ENCODE results near the gene CDKN2D. TPM values are rescaled to one million over a fixed set of nuclear protein-coding genes. Genes with fewer than 3 reads are reported as not detected.
A peak's percentile ranks its signal among the peaks of the same experiment; 100 is the strongest.

CDKN2D gene
- total RNA-seq, 1 donor from 2014 or later, result 3.4 TPM

GRCh38 chr19:10593148-10593547, 24.4 kb upstream of the CDKN2D start:
- H3K36me3 ChIP-seq, result no peaks in the 10 kb centered on the region
- no peaks in the 10 kb centered on the region for H3K9me3 ChIP-seq (ENCODE audit: low read depth)
- H3K9me3 Mint-ChIP-seq, result no peaks in the 10 kb centered on the region
- no peaks in the 10 kb centered on the region for H3K79me2 ChIP-seq (ENCODE audit: low read depth)
- H3K36me3 Mint-ChIP-seq, result no peaks in the 10 kb centered on the region
- H3K4me1 ChIP-seq, result no peaks in the 10 kb centered on the region
- no peak overlapping the region for H3K4me3 Mint-ChIP-seq
- no peaks in the 10 kb centered on the region for H4K20me1 ChIP-seq (ENCODE audit: low read depth)
- no peak for DNase-seq (ENCODE audit: low spot score)
- H3K27me3 Mint-ChIP-seq (ENCODE audit: insufficient read depth, low read depth), result peaks cover 10% of the 10 kb centered on the region
- peaks cover 6% of the 10 kb centered on the region for H3K27me3 ChIP-seq
- no peak overlapping the region for H3K27ac ChIP-seq
- no peaks in the 10 kb centered on the region for H3F3A ChIP-seq (ENCODE audit: low read depth)
- no peak overlapping the region for H3K27ac Mint-ChIP-seq
- no peak overlapping the region for H3K9ac ChIP-seq
- H3K4me2 ChIP-seq, result no peak overlapping the region
- no peak overlapping the region for H3K4me3 ChIP-seq
- H3K4me1 Mint-ChIP-seq, result peaks cover 8% of the 10 kb centered on the region
- no peak overlapping the region for H2AFZ ChIP-seq (replicated peaks)
- TF ChIP-seq EZH2 (IDR thresholded peaks at IDR 0.05) (no peak), CTCF (IDR thresholded peaks at IDR 0.05) (no peak), EZH2phosphoT487 (IDR thresholded peaks at IDR 0.05) (no peak)

- Mint-ChIP-seq H3K27ac (no peak overlapping the region), H3K27me3 (ENCODE audit: insufficient read depth, low read depth) (peaks cover 24% of the 10 kb centered on the region), H3K4me1 (no peaks in the 10 kb centered on the region), H3K9me3 (no peaks in the 10 kb centered on the region), H3K4me3 (peak overlapping the region; percentile 2), H3K36me3 (no peaks in the 10 kb centered on the region)
- H3K27ac ChIP-seq, result no peak overlapping the region
- no peak for DNase-seq (ENCODE audit: low spot score)
- no peak overlapping the region for H3K4me3 ChIP-seq
- no peaks in the 10 kb centered on the region for H3K4me1 ChIP-seq
- H3F3A ChIP-seq (ENCODE audit: low read depth), result no peaks in the 10 kb centered on the region
- no peaks in the 10 kb centered on the region for H4K20me1 ChIP-seq (ENCODE audit: low read depth)
- H3K9me3 ChIP-seq (ENCODE audit: low read depth), result no peaks in the 10 kb centered on the region
- TF ChIP-seq EZH2phosphoT487 (IDR thresholded peaks at IDR 0.05) (no peak), CTCF (IDR thresholded peaks at IDR 0.05) (no peak), EZH2 (IDR thresholded peaks at IDR 0.05) (no peak)
- H3K79me2 ChIP-seq (ENCODE audit: low read depth), result no peaks in the 10 kb centered on the region
- no peaks in the 10 kb centered on the region for H3K36me3 ChIP-seq
- H3K27me3 ChIP-seq, result peaks cover 27% of the 10 kb centered on the region
- H3K4me2 ChIP-seq, result no peak overlapping the region
- no peak overlapping the region for H2AFZ ChIP-seq (replicated peaks)
- no peak overlapping the region for H3K9ac ChIP-seq
These were observed 19.0 kb upstream of the CDKN2D start for GRCh38 chr19:10587839-10588150.

- Histone ChIP-seq H4K20me1 (ENCODE audit: low read depth) (no peaks in the 10 kb centered on the region), H3F3A (ENCODE audit: low read depth) (no peaks in the 10 kb centered on the region), H3K4me1 (no peaks in the 10 kb centered on the region), H3K79me2 (ENCODE audit: low read depth) (no peaks in the 10 kb centered on the region), H3K9ac (no peak within 1 kb of the TSS), H2AFZ (replicated peaks) (peak within 1 kb of the TSS; percentile 91), H3K4me2 (peak within 1 kb of the TSS; percentile 76), H3K4me3 (peak within 1 kb of the TSS; percentile 44), H3K27ac (no peak within 1 kb of the TSS), H3K36me3 (no peaks in the 10 kb centered on the region), H3K9me3 (ENCODE audit: low read depth) (no peaks in the 10 kb centered on the region), H3K27me3 (peaks cover 27% of the 10 kb centered on the region)
- TF ChIP-seq EZH2 (IDR thresholded peaks at IDR 0.05) (peak; percentile 57), CTCF (IDR thresholded peaks at IDR 0.05) (no peak)
- peaks cover 24% of the 10 kb centered on the region for H3K27me3 Mint-ChIP-seq (ENCODE audit: insufficient read depth, low read depth)
- H3K4me1 Mint-ChIP-seq, result no peaks in the 10 kb centered on the region
- no peak within 1 kb of the TSS for H3K27ac Mint-ChIP-seq
- no peak for DNase-seq (ENCODE audit: low spot score)
- H3K36me3 Mint-ChIP-seq, result no peaks in the 10 kb centered on the region
- H3K4me3 Mint-ChIP-seq, result peak within 1 kb of the TSS; percentile 2
- no peaks in the 10 kb centered on the region for H3K9me3 Mint-ChIP-seq
These were observed 18.5 kb upstream of the CDKN2D start, which contains the start of gene AP1M2 for GRCh38 chr19:10587022-10587838. AP1M2 (minus strand) TSS chr19:10587312; CDS start chr19:10587231, 81 bp downstream.
